ENCODE data around the gene IL17RD.

IL17RD gene

GRCh38 chr3:57065588-57065987 lies 99.6 kb downstream of the IL17RD start:
- DNase-seq (ENCODE audit: low read depth): peak; percentile 79

- no peak for DNase-seq (ENCODE audit: low read depth)
These were observed 100.6 kb downstream of the IL17RD start for GRCh38 chr3:57064572-57064971.

- DNase-seq (ENCODE audit: low read depth): no peak
These were observed 101.2 kb downstream of the IL17RD start for GRCh38 chr3:57064001-57064400.

GRCh38 chr3:57063032-57063431 lies 102.1 kb downstream of the IL17RD start:
- DNase-seq (ENCODE audit: low read depth): no peak

GRCh38 chr3:57062101-57062631 lies 103.0 kb downstream of the IL17RD start:
- DNase-seq (ENCODE audit: low read depth): no peak

DNA sequence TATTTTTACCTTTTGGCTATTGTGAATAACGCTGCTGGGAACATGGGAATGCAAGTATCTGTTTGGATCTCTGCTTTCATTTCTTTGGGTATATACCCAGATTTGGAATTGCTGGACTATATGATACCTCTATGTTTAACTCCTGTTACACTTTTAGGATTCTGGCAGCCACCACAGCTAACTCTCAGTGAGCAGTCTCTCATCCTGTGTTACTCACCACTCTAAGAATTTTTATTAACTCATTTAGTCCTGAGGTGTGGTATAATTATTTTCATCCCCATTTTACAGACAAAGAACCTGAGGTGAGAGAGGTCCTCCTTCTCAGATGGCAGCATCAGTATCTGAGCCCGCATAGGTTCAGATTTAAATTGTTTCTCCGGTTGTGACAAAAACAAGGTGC lies 103.6 kb downstream of the IL17RD start:
- DNase-seq (ENCODE audit: low read depth): no peak

DNA sequence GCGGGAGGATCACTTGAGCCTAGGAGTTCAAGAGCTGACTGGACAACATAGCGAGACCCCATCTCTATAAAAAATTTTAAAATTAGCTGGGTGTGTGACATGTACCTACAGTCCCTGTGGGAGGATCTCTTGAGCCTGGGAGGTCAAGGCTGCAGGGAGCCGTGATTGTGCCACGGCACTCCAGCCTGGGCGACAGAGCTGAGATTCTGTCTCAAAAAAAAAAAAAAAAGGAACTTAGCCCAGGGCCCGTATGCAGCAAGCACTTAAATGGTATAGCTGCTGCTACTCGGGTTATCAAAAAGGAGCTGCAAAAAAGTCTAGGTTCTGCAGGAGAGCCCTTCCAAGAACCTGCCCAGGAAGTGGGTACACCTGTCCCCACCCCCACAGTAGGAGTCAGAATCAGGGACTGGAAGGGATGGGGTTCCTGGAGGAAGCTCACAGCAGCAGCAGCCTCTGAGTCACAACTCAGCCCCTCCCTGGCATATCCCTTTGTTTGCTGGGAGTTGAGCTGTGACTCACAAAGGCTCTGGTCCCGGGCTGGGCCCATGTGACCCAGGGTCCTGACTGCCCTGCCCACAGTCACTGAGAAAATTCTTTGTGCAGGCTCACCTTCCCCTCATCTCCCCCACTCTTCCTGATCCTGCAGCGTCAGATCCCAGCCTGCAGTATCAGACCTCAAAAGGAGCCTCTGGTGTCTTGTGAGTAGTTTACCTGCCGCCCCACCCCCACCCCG lies 104.9 kb downstream of the IL17RD start, which contains the start of gene SPATA12:
TSS of gene SPATA12 (plus strand) at position 576 of the 733 bp plus-strand sequence. CDS start 13,031 bp downstream, outside the sequence.
- DNase-seq (ENCODE audit: low read depth): peak; percentile 89

DNA sequence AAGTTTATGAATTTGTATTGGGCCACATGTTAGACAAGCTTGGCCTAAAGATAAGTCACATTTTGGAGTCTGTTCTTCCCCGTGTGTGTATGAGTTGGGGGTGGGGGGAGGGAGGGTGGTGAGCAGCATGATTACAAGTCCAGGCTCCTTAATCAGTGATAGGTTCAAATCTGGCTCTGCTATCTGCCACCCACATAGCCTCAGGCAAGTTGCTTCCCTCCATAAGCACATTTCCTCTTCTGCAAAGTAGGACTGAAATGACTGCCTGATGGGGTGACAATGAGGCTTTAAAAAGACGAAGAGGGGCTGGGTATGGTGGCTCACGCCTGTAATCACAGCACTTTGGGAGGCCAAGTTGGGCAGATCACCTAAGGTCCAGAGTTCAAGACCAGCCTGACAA lies 105.7 kb downstream of the IL17RD start:
- no peak for DNase-seq (ENCODE audit: low read depth)

DNA sequence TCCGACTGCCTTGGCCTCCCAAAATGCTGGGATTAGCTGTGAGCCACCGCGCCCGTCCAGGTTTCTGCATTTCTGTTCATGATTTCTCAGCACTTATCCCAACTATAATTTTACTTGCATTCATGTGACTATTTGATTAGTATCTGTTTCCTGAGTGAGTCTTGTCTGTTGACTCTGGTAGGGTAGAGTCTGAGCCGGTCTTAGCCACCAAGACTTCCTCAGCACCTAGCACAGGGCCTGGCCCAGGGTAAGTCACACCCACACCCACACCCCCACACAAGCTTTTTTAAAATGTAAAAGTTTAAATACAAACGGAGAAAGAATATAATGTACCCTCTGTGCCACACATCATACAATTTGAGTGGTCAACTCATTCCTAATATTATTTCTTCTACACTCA lies 107.8 kb downstream of the IL17RD start:
- no peak for DNase-seq (ENCODE audit: low read depth)

GRCh38 chr3:57053122-57053521 lies 112.0 kb downstream of the IL17RD start:
- no peak for DNase-seq (ENCODE audit: low read depth)

DNA sequence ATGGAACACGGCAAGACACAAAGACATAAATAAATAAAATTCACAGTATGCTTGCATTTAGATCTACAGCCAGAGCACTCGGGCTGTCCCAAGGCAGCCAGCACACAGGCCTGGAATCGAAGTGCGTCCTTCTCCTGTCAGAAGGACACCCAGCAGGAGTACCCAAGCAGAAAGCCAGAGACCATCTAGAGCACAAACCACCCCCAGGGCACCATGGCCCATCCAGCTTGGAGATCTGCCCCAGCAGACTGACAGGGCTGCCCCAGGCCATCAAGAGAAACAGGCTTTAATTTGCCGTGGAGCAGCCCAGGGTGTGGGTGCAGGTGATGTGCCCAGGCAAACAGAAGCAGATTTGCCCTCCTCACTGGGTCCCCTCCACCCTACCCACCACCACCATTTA lies 112.5 kb downstream of the IL17RD start:
- DNase-seq (ENCODE audit: low read depth): no peak

GRCh38 chr3:57048728-57049127 lies 116.4 kb downstream of the IL17RD start:
- DNase-seq (ENCODE audit: low read depth): no peak

GRCh38 chr3:57048052-57048671 lies 117.0 kb downstream of the IL17RD start:
- DNase-seq (ENCODE audit: low read depth): no peak

DNA sequence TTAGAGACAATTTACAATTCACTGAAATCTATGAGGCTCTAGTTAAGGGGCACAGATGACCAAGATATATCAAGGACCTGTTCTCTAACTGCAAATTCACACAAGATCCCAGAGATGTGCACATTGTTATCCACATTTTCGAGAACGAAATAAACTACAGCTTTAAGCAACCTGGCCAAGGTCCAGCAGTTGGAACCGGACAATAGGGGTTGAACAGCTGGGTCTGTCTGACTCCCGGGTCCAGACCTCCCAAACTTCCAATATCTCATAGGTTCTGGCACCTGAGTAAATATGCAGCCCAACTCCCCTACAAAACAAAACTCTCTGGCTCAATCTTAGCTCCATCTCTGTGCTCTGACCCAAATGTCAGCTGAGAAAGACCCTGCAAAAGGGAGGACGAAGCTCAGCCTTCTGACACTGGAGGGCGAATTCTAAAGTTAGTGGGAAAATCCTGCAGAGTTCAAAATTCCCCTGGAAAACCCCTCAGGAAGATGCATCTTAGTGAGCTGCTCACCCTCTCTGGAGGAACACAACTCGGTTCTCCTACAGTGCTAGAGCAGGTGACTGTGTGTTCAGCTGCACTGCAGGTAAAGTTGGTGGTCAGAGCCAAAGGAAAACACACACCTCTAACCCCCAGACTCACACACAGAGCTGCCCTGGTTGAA lies 118.9 kb downstream of the IL17RD start:
- no peak for DNase-seq (ENCODE audit: low read depth)

DNA sequence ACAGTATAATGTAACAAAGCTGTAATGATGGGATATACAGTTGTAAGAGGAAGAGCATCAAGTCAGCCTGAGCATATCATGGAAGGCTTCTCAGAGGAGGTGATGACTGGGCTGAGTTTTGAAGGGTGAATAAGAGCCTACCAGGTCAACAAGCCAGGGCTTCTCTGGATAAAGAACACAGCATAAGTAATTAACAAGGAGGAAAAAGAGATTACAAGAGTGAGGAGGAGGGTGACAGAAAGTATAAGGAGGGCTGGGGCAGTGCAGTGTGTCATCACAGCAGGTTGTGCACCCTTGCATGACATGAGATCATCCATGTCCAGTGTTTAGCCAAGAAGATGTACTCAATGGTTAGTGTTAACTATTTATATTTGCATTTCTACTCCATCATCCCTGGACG lies 121.6 kb downstream of the IL17RD start:
- DNase-seq (ENCODE audit: low read depth): no peak

DNA sequence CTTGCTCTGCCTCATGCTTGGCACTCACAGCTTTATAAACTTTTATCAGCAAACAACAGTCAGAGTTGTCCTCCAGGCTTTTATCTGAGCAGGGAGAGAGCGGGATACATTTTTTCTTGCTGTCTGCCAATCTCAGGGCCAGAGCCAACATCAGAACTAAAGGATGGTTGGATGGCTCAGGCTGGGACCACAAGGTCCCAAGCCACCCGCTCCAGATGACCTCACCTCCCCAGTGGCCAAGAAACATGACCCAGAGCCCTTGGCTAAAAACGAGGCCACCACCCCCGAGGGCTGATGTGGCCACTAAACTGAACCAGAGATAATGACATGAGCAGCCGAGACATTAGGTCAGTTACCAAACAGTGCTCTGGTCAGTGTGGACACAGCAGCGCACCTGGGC lies 123.5 kb downstream of the IL17RD start:
- DNase-seq (ENCODE audit: low read depth): no peak

Measured in iris pigment epithelial cell (primary cell).